Activated CD8-positive, alpha-beta memory T cell treated with anti-CD3 and anti-CD28 coated beads for 36 hours (primary cell): ENCODE measurements around the gene GATAD2A. TPM values are rescaled to one million over a fixed set of nuclear protein-coding genes. Genes with fewer than 3 reads are reported as not detected.

Experiments used
- CTCF ChIA-PET: fragments of 350-600 bp; sonication (Branson Sonifier 250); formaldehyde crosslinking; loops from one replicate; lab custom pipeline; 2021; ENCODE audit warnings: antibody characterized with exemption; lab: Charles Lee
- POLR2A ChIA-PET: fragments of 350-600 bp; sonication (Branson Sonifier 250); formaldehyde crosslinking; loops from one replicate; lab custom pipeline; 2021; ENCODE audit warnings: antibody characterized with exemption; lab: Charles Lee
- total RNA-seq, 2 experiments: library from RNA; stranded (reverse); gene quantifications; one replicate each; pipeline ENCODE4 v1.2.3, GENCODE V29; 2021

Gene GATAD2A
- total RNA-seq, 2 experiments from 2014 or later: 188 TPM

DNA sequence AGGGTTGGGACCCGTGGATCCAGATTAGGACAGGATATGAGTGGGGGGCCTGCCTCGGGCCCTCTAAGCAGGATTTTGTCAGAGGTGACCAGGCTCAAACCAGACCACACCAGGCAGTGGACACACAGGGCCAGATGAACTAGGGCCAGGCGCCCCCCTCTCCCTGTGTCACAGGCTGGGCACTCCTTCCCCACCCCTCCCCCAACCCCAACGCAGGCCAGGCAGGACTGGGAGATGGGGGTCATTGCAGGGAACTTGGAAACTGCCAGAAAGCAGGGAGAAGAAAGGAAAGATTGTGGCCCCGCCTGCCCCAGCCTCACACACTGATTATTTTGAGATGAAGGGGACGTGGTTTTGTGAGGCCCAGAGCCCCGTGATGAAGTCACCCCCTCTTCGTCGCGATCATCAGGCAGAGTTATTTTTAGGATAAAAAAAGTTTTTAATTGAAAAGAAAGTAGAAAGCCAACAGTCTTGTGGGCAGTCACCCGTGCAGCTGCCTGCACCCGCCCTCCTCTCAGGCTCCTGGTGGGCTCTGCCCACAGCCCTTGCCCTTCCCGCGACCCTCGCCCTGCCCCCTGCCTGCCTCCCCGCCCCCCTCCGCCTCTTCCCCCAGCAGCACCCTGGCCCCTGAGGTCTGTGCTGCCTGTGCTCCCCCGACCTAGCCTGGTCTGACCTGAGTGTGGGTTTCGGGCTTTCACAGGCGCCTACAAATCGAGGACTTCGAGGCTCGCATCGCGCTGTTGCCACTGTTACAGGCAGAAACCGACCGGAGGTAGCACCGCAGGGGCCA lies 121.3 kb downstream of the GATAD2A start:
- ChIA-PET POLR2A (no interaction called here), CTCF (interaction anchor here (1.2 to 1.3 kb wide), 2 partner anchors 25 to 28 kb away, joined by 3 to 4 read pairs; no protein-coding TSS in a partner anchor)

DNA sequence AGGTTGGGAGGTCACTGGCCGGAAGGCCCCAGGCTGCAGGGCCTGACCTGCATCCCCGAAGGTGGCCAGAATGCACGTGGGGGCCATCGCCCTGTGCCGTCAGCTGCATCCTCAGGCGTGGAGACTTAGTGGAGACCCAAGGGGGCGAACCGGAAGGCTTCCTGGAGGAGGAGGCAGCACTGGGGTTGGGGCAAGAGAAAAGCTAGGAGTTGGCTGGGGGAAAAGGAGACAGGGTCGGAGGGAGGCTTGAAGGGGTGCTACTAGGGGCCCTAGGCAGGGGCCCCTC lies 121.8 kb downstream of the GATAD2A start:
- POLR2A ChIA-PET: no interaction called here
- CTCF ChIA-PET: interaction anchor here (1.2 to 1.3 kb wide), 2 partner anchors 24 to 27 kb away, joined by 3 to 4 read pairs; no protein-coding TSS in a partner anchor

DNA sequence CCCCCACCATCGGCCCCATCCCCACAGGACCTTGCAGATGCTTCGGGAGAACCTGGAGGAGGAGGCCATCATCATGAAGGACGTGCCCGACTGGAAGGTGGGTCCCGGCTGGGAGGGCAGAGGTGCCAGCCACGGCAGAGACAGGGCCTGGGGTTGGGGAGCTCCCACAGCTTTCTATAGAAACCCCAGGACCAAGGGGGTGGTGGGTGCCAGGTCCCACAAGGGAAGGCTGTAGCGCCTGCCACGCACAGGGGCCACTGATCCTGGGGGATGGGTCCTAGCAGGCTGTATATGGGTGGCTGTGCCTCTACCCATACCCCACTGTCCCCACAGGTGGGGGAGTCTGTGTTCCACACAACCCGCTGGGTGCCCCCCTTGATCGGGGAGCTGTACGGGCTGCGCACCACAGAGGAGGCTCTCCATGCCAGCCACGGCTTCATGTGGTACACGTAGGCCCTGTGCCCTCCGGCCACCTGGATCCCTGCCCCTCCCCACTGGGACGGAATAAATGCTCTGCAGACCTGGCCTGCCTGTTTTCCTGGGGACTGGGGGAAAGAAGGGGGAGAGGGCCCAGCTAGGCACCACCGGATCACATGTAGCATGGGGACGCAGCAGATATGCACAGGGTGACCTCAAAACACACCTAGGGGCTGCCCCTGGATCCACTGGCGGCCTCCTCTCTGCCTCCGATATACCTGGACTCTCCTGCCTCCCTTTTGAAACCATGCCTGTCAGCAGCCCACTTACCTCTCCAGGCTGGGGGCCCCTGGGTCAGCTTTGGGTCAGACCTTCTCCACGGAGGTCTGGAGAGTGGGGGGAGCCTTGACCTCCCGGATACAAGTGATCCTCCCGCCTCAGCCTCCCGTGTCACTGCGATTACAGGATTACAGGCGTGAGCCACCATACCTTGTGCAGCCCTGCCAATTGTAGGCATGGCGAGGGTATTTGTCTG lies 122.5 kb downstream of the GATAD2A start:
- ChIA-PET CTCF (interaction anchor here (1.2 to 1.8 kb wide), 3 partner anchors 23 to 116 kb away, joined by 3 to 6 read pairs (median 4); partner anchors contain the start of gene GMIP), POLR2A (no interaction called here)

DNA sequence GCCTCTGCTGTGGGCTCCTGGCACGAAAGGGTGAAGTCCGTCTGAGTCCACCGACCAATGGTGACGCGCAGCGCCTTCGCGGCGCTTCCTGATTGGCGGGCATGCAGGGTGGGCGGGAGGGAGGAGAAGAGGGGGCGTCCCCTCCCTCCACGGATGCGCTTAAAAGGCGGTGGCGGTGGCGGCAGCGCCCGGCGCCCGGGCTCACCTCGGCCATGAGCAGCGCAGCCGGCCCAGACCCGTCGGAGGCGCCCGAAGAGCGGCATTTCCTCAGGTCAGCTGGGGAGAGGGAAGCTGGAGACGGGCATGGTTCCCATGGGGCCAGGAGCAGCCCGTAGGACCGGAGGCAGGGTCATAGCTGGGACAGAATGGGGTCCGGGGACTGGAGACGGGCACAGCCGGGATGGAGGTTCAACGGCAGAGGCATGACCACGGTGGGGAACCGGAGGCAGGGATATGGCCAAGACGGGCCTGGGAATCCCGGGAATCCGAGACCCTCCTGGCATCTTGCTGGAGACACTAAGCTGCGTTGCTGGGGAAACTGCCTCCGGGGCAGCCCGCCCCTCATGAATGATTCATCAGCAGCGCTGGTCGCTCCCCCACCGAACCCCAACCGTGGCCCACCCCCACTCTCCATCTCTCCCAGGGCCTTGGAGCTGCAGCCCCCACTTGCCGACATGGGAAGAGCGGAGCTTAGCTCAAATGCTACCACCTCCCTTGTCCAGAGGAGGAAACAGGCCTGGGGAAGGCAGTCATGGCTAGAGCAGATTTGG lies 123.4 kb downstream of the GATAD2A start, which contains the start of gene YJEFN3:
YJEFN3 (plus strand) TSS at position 191 of the 770 bp plus-strand sequence; CDS start at position 213, 22 bp downstream.
- CTCF ChIA-PET: interaction anchor here (0.6 to 2.3 kb wide), 4 partner anchors 25 to 708 kb away, joined by 3 to 6 read pairs (median 4); partner anchors contain the start of gene GMIP
- POLR2A ChIA-PET: no interaction called here

DNA sequence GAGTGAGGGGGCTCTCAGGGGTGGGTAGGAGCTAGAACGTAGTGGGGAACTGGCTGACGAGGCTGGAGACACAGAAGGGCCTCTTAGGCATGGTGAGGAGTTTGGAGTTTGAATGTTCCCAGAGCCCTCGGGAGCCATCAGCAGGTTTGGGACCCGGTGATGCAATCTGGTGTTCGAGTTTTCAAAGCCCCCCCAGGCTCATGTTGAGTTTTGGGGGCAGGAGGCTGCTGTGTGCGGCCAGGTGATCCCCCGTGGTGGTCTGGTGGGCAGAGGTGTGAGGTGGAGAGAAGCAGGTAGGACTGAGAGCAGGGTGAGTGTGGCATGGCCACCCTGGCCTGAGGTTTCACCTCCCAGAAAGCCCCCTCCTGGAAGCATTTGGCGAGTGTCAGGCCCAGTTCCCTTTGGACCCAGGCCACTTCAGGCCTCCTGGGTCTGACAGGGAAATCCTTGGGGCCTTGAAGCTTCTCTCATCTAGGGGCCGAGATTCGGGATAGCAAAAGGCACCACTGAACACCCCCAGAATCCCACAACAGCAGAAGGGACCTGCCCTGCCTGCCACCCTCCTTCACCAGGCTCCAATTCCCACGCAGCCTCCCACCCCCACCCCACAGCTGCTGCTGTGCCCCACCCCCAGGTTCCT lies 124.4 kb downstream of the GATAD2A start:
- POLR2A ChIA-PET: no interaction called here
- CTCF ChIA-PET: interaction anchor here (0.6 to 2.3 kb wide), 4 partner anchors 24 to 707 kb away, joined by 3 to 6 read pairs (median 4); partner anchors contain the start of gene GMIP

DNA sequence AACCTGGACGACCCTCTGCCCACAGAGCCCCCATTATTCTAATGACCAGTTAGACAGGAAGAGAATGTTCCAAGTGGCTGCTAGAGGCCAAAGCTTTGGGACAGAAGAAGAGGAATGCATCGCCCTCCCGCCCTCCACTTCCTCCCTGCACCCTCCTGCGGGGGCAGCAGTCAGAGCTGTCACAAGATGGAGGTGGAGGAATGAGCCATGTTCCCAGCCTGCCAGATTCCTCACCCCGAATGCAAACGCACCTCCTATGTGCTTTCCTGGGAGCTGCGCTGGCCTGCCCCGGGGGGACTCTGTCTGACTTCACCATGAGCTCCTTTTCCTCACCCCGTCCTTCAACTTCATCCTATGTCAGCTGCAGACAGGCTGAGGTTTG lies 124.9 kb downstream of the GATAD2A start:
- POLR2A ChIA-PET: no interaction called here
- CTCF ChIA-PET: interaction anchor here (1.2 to 2.3 kb wide), 2 partner anchors 24 to 25 kb away, joined by 3 to 6 read pairs; no protein-coding TSS in a partner anchor

DNA sequence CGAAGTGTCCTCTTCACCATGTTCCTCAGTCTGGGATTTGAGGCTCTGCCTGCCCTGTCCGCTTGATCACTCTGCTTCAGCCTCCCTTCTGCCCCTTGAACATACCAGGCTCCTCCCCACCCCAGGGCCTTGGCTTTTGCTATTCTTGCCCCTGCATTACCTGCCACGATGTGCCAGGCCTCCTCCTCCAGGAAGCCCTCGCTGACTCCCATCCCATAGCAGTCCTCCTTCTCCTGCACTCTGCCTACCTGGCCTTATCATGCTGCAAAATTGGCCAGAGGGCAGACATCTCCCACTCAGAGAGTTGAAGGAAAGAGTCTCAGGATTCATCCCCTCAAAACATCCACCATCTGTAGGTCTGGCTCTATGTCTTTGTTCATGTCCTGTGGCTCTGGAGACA lies 125.4 kb downstream of the GATAD2A start:
- POLR2A ChIA-PET: interaction anchor here (0.6 kb wide), 1 partner anchor 190 kb away, joined by 3 read pairs; no protein-coding TSS in a partner anchor
- CTCF ChIA-PET: interaction anchor here (0.7 to 3.3 kb wide), 6 partner anchors 11 to 119 kb away, joined by 6 to 32 read pairs (median 8); partner anchors contain the start of gene GMIP

DNA sequence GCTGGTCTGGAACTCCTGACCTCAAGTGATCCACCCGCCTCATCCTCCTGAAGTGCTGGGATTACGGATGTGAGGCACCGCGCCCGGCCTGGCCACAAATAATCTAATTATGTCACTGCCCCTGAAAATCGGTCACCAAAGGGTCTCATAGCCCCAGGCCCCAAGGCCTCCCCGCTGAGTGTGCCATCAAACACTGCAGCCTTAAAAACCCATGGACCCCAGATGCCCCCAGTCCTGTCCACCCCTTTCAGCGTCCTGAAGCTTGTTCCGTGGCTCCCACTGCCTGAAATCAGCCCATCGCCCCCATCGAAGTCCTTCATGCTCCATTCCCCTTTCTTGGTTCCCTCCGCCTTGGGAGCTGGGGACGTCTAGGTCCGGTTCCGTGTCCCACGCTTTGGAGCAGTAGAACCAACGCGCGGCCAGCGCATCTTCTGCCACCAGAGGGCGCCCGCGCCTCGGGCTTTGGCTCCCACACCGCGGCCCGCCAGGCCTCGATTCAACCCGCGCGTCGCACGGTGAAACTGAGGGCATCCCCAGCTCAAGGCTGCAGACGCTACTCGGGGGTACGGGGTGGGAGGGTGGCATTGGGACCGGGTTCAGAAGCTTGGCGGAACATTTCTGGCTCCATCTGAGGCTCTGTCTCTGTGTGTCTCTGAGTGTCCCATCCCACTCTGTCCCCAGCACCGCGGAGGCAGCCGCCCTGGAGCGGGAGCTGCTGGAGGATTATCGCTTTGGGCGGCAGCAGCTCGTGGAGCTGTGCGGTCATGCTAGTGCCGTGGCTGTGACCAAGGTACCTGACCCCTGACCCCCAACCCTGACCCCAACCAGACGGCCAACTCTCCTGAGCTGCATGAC lies 126.7 kb downstream of the GATAD2A start:
- ChIA-PET POLR2A (interaction anchor here (0.6 to 1.0 kb wide), 2 partner anchors 9 to 23 kb away, joined by 4 read pairs; no protein-coding TSS in a partner anchor), CTCF (interaction anchor here (0.6 to 3.3 kb wide), 24 partner anchors 9 to 1134 kb away, joined by 3 to 32 read pairs (median 6); partner anchors contain the start of gene GMIP)

DNA sequence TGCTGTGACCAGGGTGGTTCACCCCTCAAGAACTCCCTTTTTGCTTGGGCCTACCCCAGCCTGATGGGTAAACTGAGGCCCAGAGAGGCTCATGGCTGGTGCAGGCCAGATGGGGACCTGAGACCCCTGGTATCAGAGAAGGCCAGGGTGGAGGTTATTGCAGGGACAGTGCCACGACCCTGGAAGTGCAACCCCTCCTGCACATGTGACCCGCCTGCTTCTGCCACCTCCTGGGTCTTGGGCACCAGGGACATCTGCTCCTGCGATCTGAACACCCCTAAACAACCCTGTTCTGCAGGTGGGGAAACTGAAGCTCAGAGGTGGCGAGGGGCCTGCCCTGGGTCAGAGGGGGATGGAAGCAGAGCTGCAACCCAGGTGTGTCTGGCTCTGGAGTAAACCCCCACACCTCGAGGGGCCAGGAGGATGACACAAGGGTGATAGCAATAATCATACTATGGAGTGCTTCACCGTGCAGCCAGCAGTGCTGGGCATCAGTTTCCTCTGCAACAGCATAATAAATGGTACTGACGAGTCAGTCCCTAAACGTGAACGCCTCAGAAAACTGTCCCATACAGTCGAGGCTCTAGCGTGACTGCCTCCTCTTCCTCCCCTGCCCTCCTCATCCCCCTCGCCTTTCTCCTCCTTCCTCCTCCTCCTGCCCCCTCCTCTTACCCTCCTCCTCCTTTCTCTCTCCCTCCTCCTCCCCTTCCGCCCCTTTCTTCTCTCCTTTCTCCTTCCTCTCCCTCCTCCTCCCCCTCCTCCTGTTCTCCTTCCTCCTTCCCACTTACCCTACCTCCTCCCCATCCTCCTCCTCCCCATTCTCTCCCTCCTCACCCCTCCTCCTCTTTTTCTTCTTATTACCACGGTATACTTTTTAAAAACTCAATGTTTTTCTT lies 127.6 kb downstream of the GATAD2A start:
- POLR2A ChIA-PET: interaction anchor here (0.5 kb wide), 1 partner anchor 54 kb away, joined by 3 read pairs; no protein-coding TSS in a partner anchor
- CTCF ChIA-PET: interaction anchor here (0.7 to 3.3 kb wide), 21 partner anchors 8 to 243 kb away, joined by 3 to 32 read pairs (median 6); partner anchors contain the start of gene GMIP

DNA sequence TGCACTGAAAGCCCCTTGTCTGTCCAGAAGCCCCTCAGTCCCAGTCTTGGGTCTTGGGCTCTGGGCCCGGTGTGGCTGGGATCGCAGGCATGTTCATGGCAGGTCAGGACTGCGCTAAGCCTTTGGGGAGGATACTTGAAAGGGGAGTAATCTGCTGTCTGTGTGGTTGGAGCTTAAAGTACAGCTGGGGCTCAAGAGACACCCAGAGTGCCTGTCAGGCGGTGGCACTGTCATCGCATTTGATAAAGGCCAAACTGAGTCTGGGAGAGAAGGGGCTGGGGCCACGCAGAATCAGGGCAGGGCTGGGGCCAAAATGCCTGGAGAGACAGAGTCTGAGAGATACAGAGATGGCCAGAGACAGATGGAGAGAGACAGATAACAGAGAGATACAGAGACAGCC lies 128.4 kb downstream of the GATAD2A start:
- POLR2A ChIA-PET: no interaction called here
- CTCF ChIA-PET: interaction anchor here (3.0 to 3.3 kb wide), 2 partner anchors 17 to 111 kb away, joined by 21 to 32 read pairs; partner anchors contain the start of gene GMIP

DNA sequence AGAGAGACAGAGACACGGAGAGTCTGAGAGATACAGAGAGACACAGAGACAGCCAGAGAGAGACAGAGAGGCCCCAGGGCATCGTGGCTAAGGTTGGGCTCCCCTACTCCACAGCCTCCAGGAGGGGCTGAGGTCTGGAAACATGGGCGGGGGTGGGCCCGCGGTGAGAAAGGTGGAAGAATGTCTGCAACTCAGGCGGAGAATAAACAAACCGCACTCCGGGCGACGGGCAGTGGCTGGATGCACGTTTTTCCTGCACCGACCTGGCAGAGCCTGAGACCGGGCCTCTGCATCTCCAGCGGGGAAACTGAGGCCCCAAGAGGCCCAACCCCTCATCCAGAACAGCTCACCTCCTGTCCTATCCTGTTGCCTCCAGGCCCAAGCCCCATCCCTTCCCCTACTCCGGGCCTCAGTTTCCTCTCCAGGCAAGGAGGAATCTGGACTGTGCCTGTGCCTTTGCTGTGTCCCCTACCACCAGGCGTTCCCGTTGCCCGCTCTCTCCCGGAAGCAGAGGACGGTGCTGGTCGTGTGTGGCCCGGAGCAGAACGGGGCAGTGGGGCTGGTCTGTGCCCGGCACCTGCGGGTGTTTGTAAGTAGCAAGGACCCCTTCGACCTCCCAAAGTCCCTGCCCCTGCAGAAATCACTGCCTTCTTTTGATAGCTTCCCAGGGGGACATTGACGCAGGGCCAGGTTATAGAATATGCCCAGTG lies 129.2 kb downstream of the GATAD2A start:
- POLR2A ChIA-PET: no interaction called here
- CTCF ChIA-PET: interaction anchor here (1.6 kb wide), 1 partner anchor 20 kb away, joined by 3 read pairs; no protein-coding TSS in a partner anchor

DNA sequence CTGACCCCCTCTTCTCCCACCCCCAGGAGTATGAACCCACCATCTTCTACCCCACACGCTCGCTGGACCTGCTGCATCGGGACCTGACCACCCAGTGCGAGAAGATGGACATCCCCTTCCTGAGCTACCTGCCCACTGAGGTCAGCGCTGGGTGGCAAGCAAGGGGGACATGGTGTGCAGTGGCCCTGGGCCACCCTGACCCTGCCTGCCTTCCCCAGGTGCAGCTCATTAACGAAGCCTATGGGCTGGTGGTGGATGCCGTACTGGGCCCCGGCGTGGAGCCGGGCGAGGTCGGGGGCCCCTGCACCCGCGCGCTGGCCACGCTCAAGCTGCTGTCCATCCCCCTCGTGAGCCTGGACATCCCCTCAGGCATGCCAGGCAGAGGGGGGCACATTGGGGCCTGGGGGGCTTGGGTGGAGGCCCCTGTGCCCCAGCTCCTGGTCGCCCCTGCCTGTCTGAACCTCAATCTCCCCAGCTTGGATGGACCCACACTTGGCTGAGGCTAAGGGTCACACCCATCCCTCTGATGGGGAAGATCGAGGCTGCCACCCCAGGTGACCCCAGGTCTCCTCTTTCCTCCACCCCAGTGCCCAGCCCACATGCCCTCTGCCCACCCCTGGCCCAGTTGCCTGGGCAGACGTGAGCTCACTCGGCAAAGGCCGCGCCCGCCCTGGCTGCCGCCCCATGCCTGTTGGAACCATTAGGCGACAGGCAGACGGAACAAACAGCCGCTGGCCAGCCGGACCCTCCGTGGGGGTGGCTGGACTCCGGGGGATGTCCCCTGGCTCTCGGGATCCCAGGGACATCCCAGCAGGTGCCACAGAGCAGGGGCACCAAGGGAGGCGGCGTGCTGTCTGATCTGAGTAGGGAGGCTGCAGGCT lies 130.1 kb downstream of the GATAD2A start:
- POLR2A ChIA-PET: interaction anchor here (0.5 kb wide), 1 partner anchor 31 kb away, joined by 4 read pairs; no protein-coding TSS in a partner anchor
- CTCF ChIA-PET: interaction anchor here (1.6 kb wide), 1 partner anchor 19 kb away, joined by 3 read pairs; no protein-coding TSS in a partner anchor

DNA sequence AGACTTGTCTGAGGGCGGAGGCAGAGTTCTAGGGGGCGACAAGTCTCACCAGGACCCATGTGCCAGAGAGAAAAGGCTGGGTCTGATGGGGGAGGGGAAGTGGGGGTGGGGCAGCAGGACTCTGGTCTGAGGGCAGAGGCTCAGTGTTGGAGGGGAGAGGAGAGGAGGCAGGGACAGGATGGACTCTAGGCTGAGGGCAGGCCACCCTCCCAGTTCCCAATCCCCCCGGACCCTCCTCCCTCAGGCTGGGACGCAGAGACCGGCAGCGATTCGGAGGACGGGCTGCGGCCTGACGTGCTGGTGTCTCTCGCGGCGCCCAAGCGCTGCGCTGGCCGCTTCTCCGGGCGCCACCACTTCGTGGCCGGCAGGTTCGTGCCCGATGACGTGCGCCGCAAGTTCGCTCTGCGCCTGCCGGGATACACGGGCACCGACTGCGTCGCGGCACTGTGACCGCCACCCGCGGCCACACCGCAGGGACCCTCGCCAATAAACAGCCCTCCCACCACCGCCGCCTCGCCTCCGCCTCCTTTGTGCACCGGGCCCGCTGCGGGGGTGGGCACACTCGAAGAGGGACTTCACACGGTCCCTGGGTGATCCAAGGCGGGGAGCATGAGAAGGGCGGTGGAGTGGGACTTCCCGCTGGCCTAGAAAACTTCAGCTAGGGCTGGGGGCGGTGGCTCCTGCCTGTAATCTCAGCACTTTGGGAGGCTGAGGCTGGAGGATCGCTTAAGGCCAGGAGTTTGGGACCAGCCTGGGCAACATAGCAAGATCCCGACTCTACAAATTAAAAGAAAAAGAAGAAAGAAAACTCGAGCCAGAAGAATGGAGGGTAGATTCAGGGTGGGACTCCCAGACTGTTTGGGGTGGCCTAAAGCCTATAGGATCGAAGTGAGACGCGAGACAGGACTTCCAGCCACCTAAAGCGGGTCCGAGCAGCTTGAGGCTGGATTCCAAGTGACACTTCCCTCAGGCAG lies 131.9 kb downstream of the GATAD2A start:
- POLR2A ChIA-PET: no interaction called here

More for the DNA sequence above, 131.9 kb downstream of the GATAD2A start:
- CTCF ChIA-PET: interaction anchor here (1.1 kb wide), 1 partner anchor 22 kb away, joined by 3 read pairs; no protein-coding TSS in a partner anchor
